ENCODE results near the gene PRXL2B. TPM values are rescaled to one million over a fixed set of nuclear protein-coding genes. Genes with fewer than 3 reads are reported as not detected.

The PRXL2B gene
- polyA plus RNA-seq, 4 donors, result 28.9 to 126 (median 47.2) TPM

GRCh38 chr1:2640626-2641025 lies 54.0 kb downstream of the PRXL2B start:
- Histone ChIP-seq H3K36me3 (ENCODE audit: control insufficient read depth in 3 of 3, insufficient read depth in 2 of 3, low read depth in 1 of 3, low read length in 3 of 3) (peaks cover 0 to 19% (median 0%) of the 10 kb centered on the region in 3 donors), H3K4me3 (ENCODE audit: low read depth in 1 of 3, low read length in 3 of 3) (no peak overlapping the region), H3K27me3 (ENCODE audit: control insufficient read depth in 3 of 3, insufficient read depth in 3 of 3, low read length in 3 of 3) (no peaks in the 10 kb centered on the region), H3K27ac (ENCODE audit: low read depth in 1 of 3, low read length in 2 of 3) (peak overlapping the region in 1 of 3 donors; percentile 45), H3K9me3 (ENCODE audit: control insufficient read depth in 2 of 2, insufficient read depth in 1 of 2, low read depth in 1 of 2, low read length in 1 of 2) (peaks cover 2 to 16% of the 10 kb centered on the region in 2 donors), H3K4me1 (ENCODE audit: control insufficient read depth in 3 of 3, insufficient read depth in 2 of 3, low read depth in 1 of 3, low read length in 2 of 3) (peaks cover 3 to 30% (median 4%) of the 10 kb centered on the region in 3 donors)
- FAIRE-seq (no peak), DNase-seq (peak in 1 of 2 donors; percentile 29)
- WGBS, 3 donors, result 63 to 80% (median 72%) methylated on average over 3 of the region's 3 CpGs

Other genes with a start within 250 kb of the PRXL2B start
- 10 to 100 TPM in 1 of 4 donors, 1 to 10 TPM in 3; 1.1 to 10.6 (median 2.8) TPM for gene MORN1, start 195.2 kb upstream of the PRXL2B start, polyA plus RNA-seq
- gene RER1, start 194.9 kb upstream of the PRXL2B start, polyA plus RNA-seq, result 100 to 1,000 TPM in 2 of 4 donors, 10 to 100 TPM in 2; 70.0 to 140 (median 88.7) TPM
- 10 to 100 TPM; 11.9 to 22.4 (median 16.9) TPM for gene PEX10, start 174.2 kb upstream of the PRXL2B start, polyA plus RNA-seq
- 1 to 10 TPM in 3 of 4 donors, under 1 TPM in 1; 0.22 to 7.1 (median 1.1) TPM for gene PLCH2, start 110.5 kb upstream of the PRXL2B start, polyA plus RNA-seq
- 10 to 100 TPM; 14.8 to 21.7 (median 18.8) TPM for gene PANK4, start 60.2 kb upstream of the PRXL2B start, polyA plus RNA-seq
- gene HES5, start 56.5 kb upstream of the PRXL2B start, polyA plus RNA-seq, result under 1 TPM in 2 of 4 donors, not detected in 2; 0.19 to 0.30 TPM
- gene TNFRSF14, start 30.4 kb upstream of the PRXL2B start, polyA plus RNA-seq, result 100 to 1,000 TPM; 164 to 398 (median 326) TPM
- 10 to 100 TPM in 3 of 4 donors, 1 to 10 TPM in 1; 7.6 to 35.4 (median 22.7) TPM for gene MMEL1, start 46.2 kb downstream of the PRXL2B start, polyA plus RNA-seq
- 1 to 10 TPM in 1 of 4 donors, under 1 TPM in 1, not detected in 2; 0.22 to 1.9 TPM for gene TTC34, start 214.9 kb downstream of the PRXL2B start, polyA plus RNA-seq

Measured in small intestine (tissue), 7 donors.